Gastrocnemius medialis (tissue), 4 donors: ENCODE data around the gene FKBP6. TPM values are rescaled to one million over a fixed set of nuclear protein-coding genes. Genes with fewer than 3 reads are reported as not detected.

ENCODE experiments used
- ATAC-seq, 2 donors: fragments of 150-250 bp; one replicate each; pipeline ENCODE4 v1.9.1; 2016
- DNase-seq, 2 donors: peaks; one replicate each; pipeline ENCODE4 v3.0.0-alpha.2; 2019
- H3K27ac ChIP-seq, 4 donors: fragments of 200-600 bp; sonication (generic); 1 replicate in 1 of 4; 2 replicates in 3 of 4; pipeline ENCODE4 v1.5.1; 2016 to 2018; ENCODE audit warnings: mild to moderate bottlenecking in 2 of 4, moderate library complexity in 1 of 4
- H3K27me3 ChIP-seq, 3 donors: fragments of 200-600 bp; sonication (generic) in 2 of 3; 1 replicate in 1 of 3; 2 replicates in 2 of 3; pipeline versions ENCODE4 v1.5.1 to v1.6.0; 2016 to 2019; ENCODE audit warnings: mild to moderate bottlenecking in 1 of 3, moderate library complexity in 1 of 3
- H3K36me3 ChIP-seq, 2 donors: fragments of 200-600 bp; sonication (generic) in 1 of 2; one replicate each; pipeline ENCODE4 v1.5.1; 2017 to 2018
- H3K4me1 ChIP-seq, 2 donors: fragments of 200-600 bp; sonication (generic) in 1 of 2; one replicate each; pipeline ENCODE4 v1.5.1; 2016 to 2017; ENCODE audit warnings: mild to moderate bottlenecking in 2 of 2
- H3K4me3 ChIP-seq, 4 donors: fragments of 200-600 bp; sonication (generic) in 3 of 4; 1 replicate in 1 of 4; 2 replicates in 3 of 4; pipeline ENCODE4 v1.5.1; 2016 to 2019; ENCODE audit warnings: mild to moderate bottlenecking in 2 of 4
- H3K9me3 ChIP-seq, 3 donors: fragments of 200-600 bp; sonication (generic) in 2 of 3; 1 replicate in 1 of 3; 2 replicates in 2 of 3; pipeline ENCODE4 v1.5.1; 2016 to 2019
- CTCF ChIP-seq, 5 experiments: fragments of 450-650 bp in 3 of 5; fragments of 200-600 bp in 2 of 5; sonication (generic) in 2 of 5; IDR thresholded peaks in 4 of 5; conservative IDR thresholded peaks in 1 of 5; 1 replicate in 4 of 5; 2 replicates in 1 of 5; pipeline ENCODE4 v1.5.1; 2016 to 2019; ENCODE audit warnings: antibody characterized with exemption in 5 of 5, mild to moderate bottlenecking in 3 of 5, moderate library complexity in 3 of 5
- POLR2A ChIP-seq, 2 donors: fragments of 450-650 bp; IDR thresholded peaks; one replicate each; pipeline ENCODE4 v1.6.1; 2017; ENCODE audit warnings: antibody characterized with exemption in 2 of 2, mild to moderate bottlenecking in 2 of 2, moderate library complexity in 2 of 2
- in situ Hi-C, 4 donors: fragments of 200-750 bp; cut with MboI; loops; one replicate each; pipeline versions ENCODE4 v1.15.0 to v1.8.0; 2017; ENCODE audit warnings: low sequenced_read_pairs in 4 of 4
- intact Hi-C: fragments of 100-400 bp; cut with DNase I; formaldehyde crosslinking; loops from one replicate; pipeline ENCODE4 v1.15.1; 2023; ENCODE audit warnings: low total_unique reads
- total RNA-seq, 4 donors: library from RNA; depleted of rRNA; stranded (reverse); fragments of >200 nt; gene quantifications; one replicate each; pipeline versions ENCODE4 v1.1.0 to v1.2.3, GENCODE V29; 2016

Gene FKBP6
- total RNA-seq, 4 donors from 2014 or later: not detected

- TF ChIP-seq CTCF (IDR thresholded peaks at IDR 0.05 in 4 of 5, conservative IDR thresholded peaks at IDR 0.05 in 1 of 5) (no peak), POLR2A (IDR thresholded peaks at IDR 0.05) (no peak)
- Histone ChIP-seq H3K27me3 (no peaks in the 10 kb centered on the region), H3K4me1 (peaks cover 4 to 8% of the 10 kb centered on the region in 2 donors), H3K4me3 (no peak overlapping the region), H3K27ac (no peak overlapping the region), H3K36me3 (no peaks in the 10 kb centered on the region), H3K9me3 (no peaks in the 10 kb centered on the region)
- intact Hi-C loops (no loop called here), in situ Hi-C loops (loop anchor here in 2 of 4 donors (10.0 kb wide), 1 partner anchor 95 kb away; no protein-coding TSS in a partner anchor)
- ATAC-seq: no peak
- DNase-seq: no peak
Observed at GRCh38 chr7:73349763-73350162, 21.8 kb downstream of the FKBP6 start.

- Histone ChIP-seq H3K36me3 (no peaks in the 10 kb centered on the region), H3K4me3 (no peak overlapping the region), H3K9me3 (no peaks in the 10 kb centered on the region), H3K27ac (peak overlapping the region in 1 of 4 donors; percentile 47), H3K4me1 (peaks cover 4 to 8% of the 10 kb centered on the region in 2 donors), H3K27me3 (no peaks in the 10 kb centered on the region)
- TF ChIP-seq POLR2A (IDR thresholded peaks at IDR 0.05): no peak
- in situ Hi-C loops: no loop called here
- no peak for ATAC-seq
- no peak for DNase-seq
- intact Hi-C loops: no loop called here
Observed at GRCh38 chr7:73350306-73351068, 22.5 kb downstream of the FKBP6 start.

GRCh38 chr7:73351447-73352167 lies 23.6 kb downstream of the FKBP6 start:
- Histone ChIP-seq H3K27ac (no peak overlapping the region), H3K27me3 (no peaks in the 10 kb centered on the region), H3K4me3 (no peak overlapping the region), H3K4me1 (peaks cover 4 to 8% of the 10 kb centered on the region in 2 donors), H3K9me3 (no peaks in the 10 kb centered on the region), H3K36me3 (no peaks in the 10 kb centered on the region)
- DNase-seq: no peak
- intact Hi-C loops (no loop called here), in situ Hi-C loops (no loop called here)
- TF ChIP-seq POLR2A (IDR thresholded peaks at IDR 0.05) (no peak), CTCF (IDR thresholded peaks at IDR 0.05 in 4 of 5, conservative IDR thresholded peaks at IDR 0.05 in 1 of 5) (no peak)
- no peak for ATAC-seq

- no peak for TF ChIP-seq CTCF (IDR thresholded peaks at IDR 0.05 in 4 of 5, conservative IDR thresholded peaks at IDR 0.05 in 1 of 5)
- TF ChIP-seq POLR2A (IDR thresholded peaks at IDR 0.05): no peak
- Histone ChIP-seq H3K4me1 (peaks cover 4 to 8% of the 10 kb centered on the region in 2 donors), H3K4me3 (no peak overlapping the region), H3K27me3 (no peaks in the 10 kb centered on the region), H3K9me3 (no peaks in the 10 kb centered on the region), H3K27ac (no peak overlapping the region), H3K36me3 (no peaks in the 10 kb centered on the region)
- DNase-seq: no peak
- intact Hi-C loops (no loop called here), in situ Hi-C loops (no loop called here)
- no peak for ATAC-seq
Observed at GRCh38 chr7:73352784-73353183, 24.8 kb downstream of the FKBP6 start.

GRCh38 chr7:73353243-73353642 lies 25.3 kb downstream of the FKBP6 start:
- intact Hi-C loops (no loop called here), in situ Hi-C loops (no loop called here)
- H3K36me3 ChIP-seq: no peaks in the 10 kb centered on the region
- ATAC-seq: no peak
- no peaks in the 10 kb centered on the region for H3K27me3 ChIP-seq
- H3K9me3 ChIP-seq: no peaks in the 10 kb centered on the region
- no peak for DNase-seq
- H3K4me3 ChIP-seq: no peak overlapping the region
- TF ChIP-seq POLR2A (IDR thresholded peaks at IDR 0.05) (no peak), CTCF (IDR thresholded peaks at IDR 0.05 in 4 of 5, conservative IDR thresholded peaks at IDR 0.05 in 1 of 5) (no peak)
- no peak overlapping the region for H3K27ac ChIP-seq
- peaks cover 4 to 12% of the 10 kb centered on the region in 2 donors for H3K4me1 ChIP-seq
